ENCODE data around the gene RPS8.
"Not testable (repeated sequence)": the region's sequence is repeated elsewhere in the genome, so short reads cannot be mapped to it uniquely, and the experiment has no call there.

The RPS8 gene

DNA sequence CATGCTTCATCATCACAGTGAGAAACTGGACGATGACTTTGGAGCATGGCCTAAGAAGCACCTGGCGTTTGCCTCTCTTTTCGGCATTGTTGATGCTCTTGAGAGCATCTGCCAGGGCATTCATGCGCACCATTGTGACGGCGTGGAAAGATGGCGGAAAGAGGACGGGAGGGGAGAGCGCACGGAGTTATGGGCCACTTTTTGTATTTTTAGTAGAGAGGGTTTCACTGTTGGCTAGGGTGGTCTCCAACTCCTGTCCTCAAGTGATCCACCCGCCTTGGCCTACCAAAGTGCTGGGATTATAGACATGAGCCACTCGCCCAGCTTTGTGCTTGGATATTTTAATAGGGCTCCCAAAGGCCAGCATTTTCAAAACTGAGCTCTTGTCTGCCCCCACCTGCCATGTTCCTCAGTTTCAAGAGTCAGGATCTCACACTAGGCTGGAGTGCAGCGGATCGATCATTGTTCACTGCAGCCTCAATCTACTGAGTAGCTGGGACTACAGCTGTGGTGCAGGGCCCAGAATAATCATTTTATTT lies 5.3 kb downstream of the RPS8 start:
- DNase-seq (ENCODE audit: low read depth in 3 of 3, low spot score in 1 of 3), result no peak

DNA sequence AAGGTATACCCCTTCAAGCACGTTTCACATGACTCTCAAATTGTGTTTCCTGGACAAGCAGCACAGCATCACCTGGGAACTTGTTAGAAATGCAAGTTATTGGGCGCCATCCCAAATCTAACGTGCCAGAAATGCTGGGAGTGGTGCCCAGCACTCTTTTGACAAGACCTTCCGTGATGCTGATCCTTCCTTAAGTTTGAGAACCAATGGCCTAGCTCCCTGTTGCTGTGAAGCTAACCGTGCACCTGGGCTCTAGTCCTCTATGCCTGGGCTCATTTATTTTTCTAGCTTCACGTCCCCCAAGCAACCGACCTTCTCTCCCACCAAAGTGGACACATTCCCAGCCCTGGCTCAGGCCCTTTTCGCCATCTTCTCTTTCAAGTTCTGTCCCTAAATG lies 8.4 kb downstream of the RPS8 start:
- no peak for DNase-seq (ENCODE audit: low read depth in 3 of 3, low spot score in 1 of 3)

DNA sequence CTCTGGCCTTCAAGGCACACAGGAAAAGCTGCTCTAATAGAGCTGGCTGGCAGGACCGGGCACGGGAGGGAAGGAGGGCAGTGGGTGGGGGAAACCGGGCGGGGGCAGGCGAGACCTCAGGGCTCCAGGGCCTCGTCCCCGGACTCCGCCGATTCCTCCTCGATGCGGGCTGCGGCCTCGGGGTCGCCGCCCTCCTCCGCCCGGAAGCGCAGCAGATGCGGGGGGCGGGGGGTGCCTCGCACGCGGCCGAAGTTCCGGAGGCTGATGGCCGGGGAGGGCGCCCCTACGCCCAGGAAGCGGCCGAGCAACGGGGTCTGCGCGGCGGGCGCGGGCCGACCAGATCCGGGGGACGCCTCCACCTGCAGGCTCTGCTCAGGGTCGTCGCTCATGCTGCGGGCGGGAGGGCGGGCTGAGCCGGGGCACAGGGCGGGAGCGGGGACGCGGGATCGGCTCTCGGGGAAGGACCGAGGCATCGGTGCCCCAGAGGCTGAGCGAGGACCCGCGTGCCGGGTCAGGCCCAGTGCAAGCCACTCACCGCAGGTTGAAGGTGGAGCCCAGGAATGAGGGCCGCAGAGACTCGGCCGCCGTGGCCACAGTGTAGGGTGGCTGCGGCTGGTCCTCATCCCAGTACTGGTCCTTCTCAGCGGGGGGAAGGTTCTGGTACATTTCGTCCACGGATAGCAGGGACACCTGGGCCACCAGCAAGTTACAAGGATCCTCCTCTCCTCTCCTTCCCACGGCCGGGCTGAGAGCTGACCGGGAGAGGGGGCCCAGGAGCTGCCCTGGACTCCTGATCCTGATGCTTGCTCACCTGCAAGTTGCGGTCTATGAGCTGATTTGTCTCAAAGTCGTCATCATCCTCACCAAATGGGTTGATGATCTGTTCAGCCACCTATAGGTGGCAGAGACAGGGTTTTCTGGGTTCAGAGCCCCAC lies 9.0 kb downstream of the RPS8 start:
- no peak for DNase-seq (ENCODE audit: low read depth in 3 of 3, low spot score in 1 of 3)

DNA sequence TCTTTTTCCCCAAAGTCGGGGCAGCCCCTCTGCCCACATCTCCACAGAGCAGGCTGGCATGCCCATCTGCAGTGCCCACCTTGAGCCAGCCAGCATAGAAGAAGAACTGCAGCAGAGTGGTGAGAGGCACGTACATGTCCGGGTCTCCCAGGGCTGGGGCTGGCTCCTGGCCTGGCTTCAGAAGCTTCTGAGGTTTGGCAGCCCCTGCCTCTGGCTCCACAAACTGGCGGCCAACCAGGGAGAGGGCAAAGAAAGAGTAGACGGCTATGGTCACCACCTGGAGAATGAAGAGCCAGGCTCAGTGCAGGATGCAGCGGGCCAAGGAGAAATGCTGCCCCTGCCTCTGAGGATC lies 9.7 kb downstream of the RPS8 start:
- no peak for DNase-seq (ENCODE audit: low read depth in 3 of 3, low spot score in 1 of 3)

DNA sequence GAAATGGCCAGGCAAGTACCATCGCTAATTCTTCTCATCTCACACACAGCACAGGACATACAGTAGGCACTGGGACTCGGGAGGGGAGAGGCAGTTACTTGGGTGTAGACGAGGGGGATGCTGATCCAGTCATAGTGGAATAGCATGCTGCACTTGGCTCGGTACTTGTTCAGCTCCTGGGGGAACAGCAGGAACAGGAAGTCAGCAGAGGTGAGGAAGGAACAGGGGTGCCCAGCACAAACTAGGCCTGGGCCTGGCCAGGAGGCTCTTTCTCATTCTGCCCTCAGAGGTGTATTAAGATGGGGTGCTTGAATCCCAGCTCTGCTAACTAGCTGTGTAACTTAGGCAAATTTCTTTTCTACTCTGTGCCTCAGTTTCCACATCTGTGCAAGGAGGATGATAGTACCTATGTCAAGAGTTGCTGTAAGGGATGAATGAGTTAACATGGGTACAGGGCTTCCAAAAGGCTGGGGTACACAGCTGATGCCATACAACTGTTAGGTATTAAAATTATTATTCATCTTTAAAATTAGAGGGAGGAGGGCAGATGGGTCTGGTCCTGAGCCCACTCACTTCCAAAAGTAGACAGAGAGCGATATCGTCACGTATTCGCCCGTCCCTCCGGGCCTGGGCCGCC lies 10.3 kb downstream of the RPS8 start:
- no peak for DNase-seq (ENCODE audit: low read depth in 3 of 3, low spot score in 1 of 3)

DNA sequence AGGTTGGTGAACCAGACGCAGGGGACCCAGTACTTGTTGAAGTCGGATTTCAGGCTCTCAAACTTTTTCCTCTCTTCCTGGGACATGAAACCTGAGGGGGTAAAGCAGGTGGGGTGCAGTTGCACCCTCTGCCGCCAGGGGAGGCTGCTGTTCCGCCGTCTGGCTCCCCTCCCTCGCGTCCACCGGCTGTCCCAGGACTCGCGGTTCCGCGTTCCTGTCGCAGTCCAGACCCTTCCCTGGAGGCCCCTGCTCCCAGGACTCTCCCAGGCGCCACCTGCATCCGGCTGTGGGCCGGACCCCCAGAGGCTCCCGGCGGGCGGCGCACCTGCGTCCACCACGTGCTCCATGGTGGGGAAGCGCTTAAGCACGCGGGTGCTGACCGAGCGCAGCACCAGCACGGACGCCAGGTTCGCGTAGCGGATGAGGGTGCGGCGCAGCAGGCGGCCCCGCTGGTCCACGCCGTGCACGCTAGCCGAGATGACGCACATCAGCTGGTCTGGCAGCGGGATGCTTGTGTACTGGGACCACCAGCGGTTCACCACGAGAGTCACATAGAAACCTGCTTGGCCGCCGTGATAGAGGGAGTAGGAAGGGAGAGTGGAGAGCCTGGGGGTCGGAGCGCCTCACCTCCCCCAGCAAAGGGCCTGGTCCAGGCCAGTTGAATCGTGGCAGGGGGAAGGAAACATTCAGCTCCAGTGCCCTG lies 10.9 kb downstream of the RPS8 start:
- peak in 2 of 3 donors; percentile 64 to 75 for DNase-seq (ENCODE audit: low read depth in 3 of 3, low spot score in 1 of 3)

DNA sequence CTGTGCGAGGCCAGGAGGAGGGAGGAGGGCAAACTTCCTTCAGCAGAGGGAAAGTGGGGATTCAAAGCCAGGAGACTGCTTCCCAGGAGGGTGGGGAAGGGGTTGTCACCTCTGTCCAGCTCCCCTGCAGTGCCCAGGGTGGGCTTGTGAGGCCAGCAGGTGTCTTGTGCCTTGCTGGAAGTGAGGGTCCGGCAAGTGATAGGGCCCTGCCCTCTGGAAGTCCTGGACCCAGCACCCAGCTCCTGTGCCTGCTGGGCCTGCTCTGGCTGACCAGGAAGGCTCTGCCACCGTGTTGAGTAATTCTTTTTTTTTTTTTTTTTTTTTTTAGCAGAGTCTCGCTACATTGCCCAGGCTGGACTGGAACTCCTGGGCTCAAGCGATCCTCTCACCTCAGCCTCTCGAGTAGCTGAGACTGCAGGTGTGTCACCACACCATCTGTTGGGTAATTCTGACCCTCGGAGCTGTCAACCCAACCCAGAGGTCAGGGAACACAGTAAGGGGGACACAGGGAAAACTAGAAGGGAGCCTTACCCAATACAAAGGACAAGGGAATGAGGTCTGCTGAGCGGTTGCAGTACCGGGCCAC lies 11.6 kb downstream of the RPS8 start:
- no peak for DNase-seq (ENCODE audit: low read depth in 3 of 3, low spot score in 1 of 3)

DNA sequence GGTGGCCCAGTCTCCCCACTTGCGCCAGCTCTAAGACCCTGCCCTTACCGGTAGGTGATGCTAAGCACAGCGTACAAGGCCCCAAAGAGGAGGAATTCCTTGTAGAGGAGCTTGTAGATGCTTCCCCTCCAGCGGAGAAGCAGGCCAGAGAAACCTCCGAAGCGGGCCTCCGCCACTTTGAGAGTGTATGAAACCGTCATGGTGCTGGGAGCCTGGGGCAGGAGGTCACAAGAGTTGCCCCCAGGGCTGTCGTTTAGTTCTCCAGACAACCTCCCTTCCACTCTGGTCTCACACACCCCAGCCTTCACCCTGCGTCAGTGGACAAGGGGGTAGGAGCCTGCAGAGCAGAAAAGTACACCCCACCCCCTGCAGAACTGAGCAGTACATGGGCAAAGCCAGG lies 12.2 kb downstream of the RPS8 start:
- no peak for DNase-seq (ENCODE audit: low read depth in 3 of 3, low spot score in 1 of 3)

DNA sequence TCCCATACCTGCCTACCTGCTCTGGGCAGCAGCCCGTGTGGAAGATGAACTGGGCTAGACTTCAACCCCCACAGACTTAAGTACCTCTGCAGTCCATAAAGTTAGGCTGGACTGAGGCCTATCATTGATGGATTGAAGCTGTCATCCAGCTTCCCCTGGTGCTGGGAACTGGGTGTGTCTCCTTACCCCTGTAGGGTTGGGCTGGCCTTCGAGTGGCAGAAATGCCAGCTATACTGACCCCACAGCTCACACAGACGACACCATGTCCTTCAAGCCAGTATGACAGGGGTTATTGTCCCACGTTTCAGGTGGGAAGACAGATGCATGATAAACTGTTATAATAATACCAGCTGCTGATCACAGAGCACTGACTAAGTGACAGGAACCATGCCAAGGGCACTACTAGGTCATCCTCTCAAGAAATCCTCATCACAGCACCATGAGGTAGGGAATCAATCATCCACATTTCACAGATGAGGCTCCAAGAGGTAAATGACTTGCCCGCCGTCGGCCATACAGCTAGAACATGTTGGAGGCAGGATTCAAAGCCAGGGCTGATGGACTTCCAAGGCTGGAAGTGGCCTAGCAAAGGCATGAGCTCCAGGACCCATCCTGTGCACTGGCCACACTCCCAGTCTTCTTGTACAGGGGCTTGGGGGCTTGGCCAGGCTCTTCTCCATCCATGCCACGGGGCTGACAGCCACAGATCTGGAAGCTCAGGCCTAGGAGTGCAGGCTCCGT lies 12.9 kb downstream of the RPS8 start, which contains the start of gene BEST4:
TSS of gene BEST4 (minus strand) at position 51 of the 741 bp plus-strand sequence. CDS start 465 bp downstream, outside the sequence.
- DNase-seq (ENCODE audit: low read depth in 3 of 3, low spot score in 1 of 3), result no peak

DNA sequence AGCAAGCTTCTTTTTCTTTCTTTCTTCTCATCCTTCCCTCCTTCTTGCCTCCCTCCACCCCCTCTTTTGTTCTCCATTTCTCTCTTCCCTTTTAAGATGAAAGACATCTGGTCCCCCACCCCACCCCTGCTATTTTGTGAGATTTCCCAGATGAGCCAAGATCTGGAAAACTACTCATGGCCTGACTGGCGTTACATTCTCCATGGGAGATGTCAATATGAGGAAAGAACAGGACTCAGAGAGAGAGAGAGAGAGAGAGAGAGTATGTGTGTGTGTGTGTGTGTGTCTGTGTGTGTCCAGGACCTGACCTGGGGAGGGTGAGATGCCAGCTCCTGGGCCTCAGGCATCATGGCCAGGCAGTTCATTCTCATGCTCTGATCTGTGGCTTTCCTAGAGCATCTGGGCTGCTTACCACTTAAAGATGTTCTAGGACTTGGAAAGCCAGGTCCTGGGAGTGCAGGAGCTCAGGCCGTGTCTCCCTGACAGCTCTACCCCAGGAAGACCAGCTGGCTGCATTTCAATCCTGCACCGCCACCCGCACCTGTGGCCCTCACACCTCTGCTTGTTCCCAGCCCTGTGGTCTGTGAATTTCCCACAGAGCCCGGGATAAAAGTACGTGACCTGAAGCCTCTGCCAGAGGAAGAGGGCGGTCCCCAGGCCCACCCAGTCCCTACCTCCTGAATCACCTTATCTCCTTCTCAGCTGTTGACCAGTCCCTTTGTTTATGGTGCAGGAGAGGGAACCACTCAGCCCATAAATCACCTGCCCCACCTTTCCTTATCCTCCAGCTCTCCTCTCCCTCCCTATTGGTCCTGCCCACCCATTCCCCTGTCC lies 15.8 kb downstream of the RPS8 start:
- DNase-seq (ENCODE audit: low read depth in 3 of 3, low spot score in 1 of 3), result no peak

DNA sequence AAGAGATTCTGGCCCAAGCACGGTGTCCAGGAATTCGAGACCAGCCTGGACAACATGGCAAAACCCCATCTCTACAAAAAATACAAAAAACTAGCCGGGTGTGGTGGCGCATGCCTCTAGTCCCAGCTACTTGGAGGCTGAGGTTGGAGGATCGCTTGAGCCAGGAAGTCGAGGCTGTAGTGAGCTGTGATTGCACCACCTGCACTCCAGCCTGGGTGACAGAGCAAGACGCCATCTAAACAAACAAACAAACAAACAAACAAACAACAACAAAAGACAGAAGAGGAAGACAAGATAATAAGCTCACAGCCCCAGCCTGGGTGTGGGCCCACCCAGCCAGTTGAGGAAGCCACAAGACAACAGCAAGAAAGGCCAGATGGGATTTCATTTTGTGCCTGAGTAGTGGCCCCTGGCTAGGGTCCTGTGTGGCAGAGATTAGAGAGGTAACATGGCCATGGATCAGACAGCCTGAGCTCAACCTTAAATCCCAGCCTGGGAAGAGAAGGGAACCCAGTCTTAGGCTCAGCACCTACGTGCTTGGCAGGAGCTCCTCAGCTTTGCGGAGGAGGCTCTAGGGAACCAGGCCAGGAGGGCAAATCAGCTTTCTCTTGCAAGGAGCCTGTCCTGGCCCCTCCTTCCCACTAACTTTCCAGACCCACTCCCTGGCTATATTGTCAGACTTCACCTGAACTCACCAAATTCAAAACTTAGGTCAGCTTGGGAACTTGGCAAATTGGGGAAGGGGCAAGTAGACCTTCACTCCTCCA lies 17.6 kb downstream of the RPS8 start:
- no peak for DNase-seq (ENCODE audit: low read depth in 3 of 3, low spot score in 1 of 3)

DNA sequence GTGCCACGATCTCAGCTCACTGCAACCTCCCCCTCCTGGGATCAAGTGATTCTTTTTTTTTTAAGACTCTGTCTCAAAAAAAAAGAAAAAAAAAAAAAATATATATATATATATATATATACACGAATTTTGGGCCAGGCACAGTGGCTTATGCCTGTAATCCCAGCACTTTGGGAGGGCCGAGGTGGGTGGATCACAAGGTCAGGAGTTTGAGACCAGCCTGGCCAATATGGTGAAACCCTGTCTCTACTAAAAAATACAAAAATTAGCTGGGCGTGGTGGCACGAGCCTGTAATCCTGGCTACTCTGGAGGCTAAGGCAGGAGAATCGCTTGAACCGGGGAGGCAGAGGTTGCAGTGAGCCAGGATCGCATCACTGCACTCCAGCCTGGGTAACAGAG lies 22.5 kb downstream of the RPS8 start:
- DNase-seq (ENCODE audit: low read depth in 3 of 3, low spot score in 1 of 3), result not testable (repeated sequence)

DNA sequence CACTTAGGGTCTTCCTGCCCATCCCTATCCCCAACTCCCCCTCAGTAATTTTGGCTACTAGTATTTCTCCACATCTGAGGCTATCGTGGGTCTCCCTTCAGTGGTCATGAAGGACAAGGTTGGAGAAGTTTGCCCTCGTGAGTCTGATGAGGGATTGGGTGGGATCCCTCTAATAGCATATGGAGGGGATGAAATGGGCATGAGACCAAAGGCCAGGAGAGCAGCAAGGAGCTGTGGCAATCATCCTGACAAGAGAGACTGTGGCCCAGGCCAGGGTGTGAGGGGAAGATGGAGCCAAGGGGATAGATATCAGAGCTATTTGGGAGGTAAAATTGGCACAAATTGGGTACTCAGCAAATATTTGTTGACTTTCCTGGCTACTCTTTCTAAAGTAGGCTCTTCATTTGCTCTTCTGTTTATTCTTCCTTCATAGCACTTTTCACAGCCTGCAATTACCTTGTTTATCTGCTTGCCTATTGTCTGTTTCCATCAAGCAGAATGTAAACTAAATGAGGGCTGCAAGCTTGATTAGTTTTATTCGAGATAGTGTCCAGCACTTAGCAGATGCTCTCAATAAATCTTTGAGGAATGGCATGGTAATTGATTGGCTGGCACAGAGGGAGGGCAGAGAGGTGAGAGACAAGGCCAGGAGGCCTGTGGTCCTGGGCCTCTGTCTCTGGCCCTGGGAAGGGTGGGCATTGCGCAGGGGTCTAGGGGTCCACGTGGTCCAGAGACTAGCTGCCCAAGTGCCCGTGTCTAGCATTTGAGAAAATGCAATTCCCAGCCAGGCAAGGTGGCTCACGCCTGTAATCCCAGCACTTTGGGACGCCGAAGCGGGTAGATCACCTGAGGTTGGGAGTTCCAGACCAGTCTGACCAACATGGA lies 23.4 kb downstream of the RPS8 start:
- no peak for DNase-seq (ENCODE audit: low read depth in 3 of 3, low spot score in 1 of 3)

DNA sequence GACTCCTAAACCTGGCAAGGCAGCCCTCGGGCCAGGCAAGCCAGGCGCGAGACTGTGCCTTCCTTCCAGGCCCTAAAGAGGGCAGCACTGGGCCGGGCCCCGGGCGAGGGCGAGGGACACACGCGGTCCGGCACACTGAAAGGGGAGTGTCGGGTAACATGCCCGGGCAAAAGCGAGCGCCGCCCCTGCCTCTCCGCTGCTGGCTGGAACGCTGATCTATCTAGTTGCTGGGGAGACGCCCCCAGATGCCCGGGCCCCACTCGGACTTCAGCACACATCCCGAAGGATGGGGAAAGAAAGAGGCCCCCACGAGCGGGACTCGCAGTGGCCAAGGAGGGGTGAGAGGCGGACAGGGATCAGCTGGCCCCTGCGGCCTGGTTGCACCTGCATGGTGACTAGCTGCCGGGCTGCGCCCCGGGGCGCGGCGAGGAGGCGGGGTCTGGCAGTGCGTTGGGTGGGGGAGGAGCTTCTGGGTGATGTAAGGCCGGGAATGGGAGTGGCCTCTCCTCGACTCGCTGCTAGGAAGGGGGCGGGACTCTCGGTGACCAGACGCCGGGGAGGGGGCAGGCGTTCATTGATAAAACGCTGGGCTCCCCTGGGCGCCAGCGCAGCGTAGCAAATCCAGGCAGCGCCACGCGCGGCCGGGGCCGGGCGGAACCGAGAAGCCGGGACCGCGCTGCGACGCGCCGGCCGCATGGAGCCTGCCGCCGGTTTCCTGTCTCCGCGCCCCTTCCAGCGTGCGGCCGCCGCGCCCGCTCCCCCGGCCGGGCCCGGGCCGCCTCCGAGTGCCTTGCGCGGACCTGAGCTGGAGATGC lies 24.6 kb downstream of the RPS8 start, which contains the start of gene PLK3:
TSS of gene PLK3 (plus strand) at position 608 of the 815 bp plus-strand sequence. CDS start at position 695, 87 bp downstream.
- peak; percentile 94 to 99 (median 98) for DNase-seq (ENCODE audit: low read depth in 3 of 3, low spot score in 1 of 3)

DNA sequence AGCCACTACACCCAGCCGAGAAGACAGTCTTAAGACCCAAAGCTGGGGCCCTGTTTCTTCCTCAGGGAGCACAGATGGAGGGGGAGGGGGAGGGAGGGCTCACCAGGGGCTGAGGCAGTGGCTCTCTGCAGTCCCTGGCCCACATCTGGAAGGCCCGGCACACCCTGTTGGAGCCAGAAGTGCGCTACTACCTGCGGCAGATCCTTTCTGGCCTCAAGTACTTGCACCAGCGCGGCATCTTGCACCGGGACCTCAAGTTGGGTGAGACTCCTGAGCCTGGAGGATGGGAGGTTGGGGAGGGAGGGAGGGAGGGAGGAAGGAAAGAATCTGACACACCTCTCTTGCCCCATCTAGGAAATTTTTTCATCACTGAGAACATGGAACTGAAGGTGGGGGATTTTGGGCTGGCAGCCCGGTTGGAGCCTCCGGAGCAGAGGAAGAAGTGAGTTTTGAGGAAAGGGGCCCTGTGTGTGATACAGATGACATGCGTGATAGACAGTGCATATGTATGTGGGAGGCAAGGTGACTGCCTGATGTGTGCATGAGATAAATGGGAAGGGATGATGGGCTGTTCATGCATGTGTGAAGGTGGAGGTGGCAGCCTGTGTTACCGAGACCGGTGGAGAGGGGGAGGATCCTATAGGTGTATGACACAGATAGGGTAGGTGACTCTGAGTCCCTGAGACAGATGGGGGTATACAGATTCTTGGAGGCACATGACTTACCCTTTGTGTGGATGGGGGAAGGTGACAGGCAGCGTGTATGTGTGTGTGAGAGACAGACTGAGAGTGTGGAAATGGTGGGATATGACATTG lies 26.4 kb downstream of the RPS8 start:
- no peak for DNase-seq (ENCODE audit: low read depth in 3 of 3, low spot score in 1 of 3)

Data from stimulated activated CD4-positive, alpha-beta T cell treated with anti-CD3 and anti-CD28 coated beads, TNF-alpha, amount 100 ng/mL, for 1 hour (primary cell).